HepG2 (cell line): Measurements from ENCODE around the gene C19orf47.

Experiments
- CENPX ChIP-seq: sonication (generic); formaldehyde crosslinking; IDR thresholded peaks from 2 replicates; pipeline ENCODE4 v1.9.0; 2021; ENCODE audit warnings: mild to moderate bottlenecking, missing genetic modification reagents, moderate library complexity
- CREM ChIP-seq, 2 experiments: sonication (generic) in 1 of 2; formaldehyde crosslinking in 1 of 2; IDR thresholded peaks; 2 replicates each; pipeline versions ENCODE4 v1.4.0 to v1.6.1; 2016 to 2020; ENCODE audit warnings: antibody characterized with exemption in 1 of 2, mild to moderate bottlenecking in 1 of 2, missing genetic modification reagents in 1 of 2
- FOXJ3 ChIP-seq: sonication (generic); formaldehyde crosslinking; IDR thresholded peaks from 2 replicates; pipeline ENCODE4 v1.4.0; 2020; ENCODE audit warnings: missing genetic modification reagents, mild to moderate bottlenecking, borderline replicate concordance
- SMC3 ChIP-seq: IDR thresholded peaks from 2 replicates; pipeline ENCODE4 v1.6.1; 2011; ENCODE audit warnings: low read length, improper control_type of control experiment
- ZNF570 ChIP-seq: sonication (generic); formaldehyde crosslinking; IDR thresholded peaks from 2 replicates; pipeline ENCODE4 v1.4.0; 2020; ENCODE audit warnings: mild to moderate bottlenecking, missing genetic modification reagents, borderline replicate concordance
- TF ChIP-seq, protein P1 (sequence below): IDR thresholded peaks from 2 replicates; pipeline ENCODE4 v1.6.1; 2016; ENCODE audit warnings: control low read depth
- TF ChIP-seq, protein P2 (sequence below): sonication (generic); formaldehyde crosslinking; IDR thresholded peaks from 2 replicates; pipeline ENCODE4 v1.8.0; 2022; ENCODE audit warnings: missing genetic modification reagents, mild to moderate bottlenecking, borderline replicate concordance
- TF ChIP-seq, protein P3 (sequence below): sonication (generic); formaldehyde crosslinking; IDR thresholded peaks from 2 replicates; pipeline ENCODE4 v1.5.1; 2020; ENCODE audit warnings: missing genetic modification reagents, mild to moderate bottlenecking, borderline replicate concordance

DNA sequence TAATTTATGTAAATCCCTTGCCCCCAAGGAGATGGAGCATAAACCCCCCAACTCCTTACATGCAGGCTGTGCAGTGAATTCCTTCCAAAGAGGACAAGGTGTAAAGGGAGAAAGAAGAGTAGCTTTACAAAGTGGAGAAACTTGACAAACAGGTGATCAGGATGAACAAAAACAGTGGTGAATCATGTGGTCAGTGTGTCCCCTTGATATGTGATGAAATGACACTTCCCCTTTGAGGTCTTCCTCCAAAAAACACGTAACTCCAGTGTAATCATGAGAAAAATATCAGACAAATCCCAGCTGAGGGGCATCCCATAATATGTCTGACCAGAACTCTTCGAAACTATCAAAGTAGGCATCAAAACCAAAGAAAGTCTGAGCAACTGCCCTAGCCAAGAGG, 33.5 kb downstream of the C19orf47 start:
- TF ChIP-seq CENPX = no peak
- TF ChIP-seq FOXJ3 (CRISPR knock-in tag) = no peak
- TF ChIP-seq ZNF570 (CRISPR knock-in tag) = no peak
- TF ChIP-seq SMC3 = no peak
- TF ChIP-seq, protein P1, sequence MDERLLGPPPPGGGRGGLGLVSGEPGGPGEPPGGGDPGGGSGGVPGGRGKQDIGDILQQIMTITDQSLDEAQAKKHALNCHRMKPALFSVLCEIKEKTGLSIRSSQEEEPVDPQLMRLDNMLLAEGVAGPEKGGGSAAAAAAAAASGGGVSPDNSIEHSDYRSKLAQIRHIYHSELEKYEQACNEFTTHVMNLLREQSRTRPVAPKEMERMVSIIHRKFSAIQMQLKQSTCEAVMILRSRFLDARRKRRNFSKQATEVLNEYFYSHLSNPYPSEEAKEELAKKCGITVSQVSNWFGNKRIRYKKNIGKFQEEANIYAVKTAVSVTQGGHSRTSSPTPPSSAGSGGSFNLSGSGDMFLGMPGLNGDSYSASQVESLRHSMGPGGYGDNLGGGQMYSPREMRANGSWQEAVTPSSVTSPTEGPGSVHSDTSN (CRISPR knock-in tag) = no peak
- TF ChIP-seq, protein P2, sequence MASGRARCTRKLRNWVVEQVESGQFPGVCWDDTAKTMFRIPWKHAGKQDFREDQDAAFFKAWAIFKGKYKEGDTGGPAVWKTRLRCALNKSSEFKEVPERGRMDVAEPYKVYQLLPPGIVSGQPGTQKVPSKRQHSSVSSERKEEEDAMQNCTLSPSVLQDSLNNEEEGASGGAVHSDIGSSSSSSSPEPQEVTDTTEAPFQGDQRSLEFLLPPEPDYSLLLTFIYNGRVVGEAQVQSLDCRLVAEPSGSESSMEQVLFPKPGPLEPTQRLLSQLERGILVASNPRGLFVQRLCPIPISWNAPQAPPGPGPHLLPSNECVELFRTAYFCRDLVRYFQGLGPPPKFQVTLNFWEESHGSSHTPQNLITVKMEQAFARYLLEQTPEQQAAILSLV (CRISPR knock-in tag) = no peak
- TF ChIP-seq, protein P3, sequence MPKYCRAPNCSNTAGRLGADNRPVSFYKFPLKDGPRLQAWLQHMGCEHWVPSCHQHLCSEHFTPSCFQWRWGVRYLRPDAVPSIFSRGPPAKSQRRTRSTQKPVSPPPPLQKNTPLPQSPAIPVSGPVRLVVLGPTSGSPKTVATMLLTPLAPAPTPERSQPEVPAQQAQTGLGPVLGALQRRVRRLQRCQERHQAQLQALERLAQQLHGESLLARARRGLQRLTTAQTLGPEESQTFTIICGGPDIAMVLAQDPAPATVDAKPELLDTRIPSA (CRISPR knock-in tag) = no peak
- TF ChIP-seq CREM (IDR thresholded peaks at IDR 0.05) = no peak
- TF ChIP-seq CREM (CRISPR knock-in tag; IDR thresholded peaks at IDR 0.05) = no peak
